HepG2 (cell line): Measurements from ENCODE around the gene RAD52. TPM values are rescaled to one million over a fixed set of nuclear protein-coding genes. Genes with fewer than 3 reads are reported as not detected.

Experiments used
- CAMTA2 ChIP-seq: sonication (generic); formaldehyde crosslinking; IDR thresholded peaks from 2 replicates; pipeline ENCODE4 v1.4.0; 2020; ENCODE audit warnings: mild to moderate bottlenecking, missing genetic modification reagents, borderline replicate concordance
- DMAP1 ChIP-seq: IDR thresholded peaks from 2 replicates; pipeline ENCODE4 v1.6.1; 2016
- FIP1L1 ChIP-seq: fragments of 200-400 bp; formaldehyde crosslinking; IDR thresholded peaks from 2 replicates; pipeline ENCODE4 v1.6.1; 2018; ENCODE audit warnings: low read depth, mild to moderate bottlenecking, low read length, moderate library complexity, borderline replicate concordance; ENCODE audit not compliant: insufficient read depth
- KAT7 ChIP-seq: IDR thresholded peaks from 2 replicates; pipeline ENCODE4 v1.6.1; 2018; ENCODE audit warnings: borderline replicate concordance, missing compliant biosample characterization
- KDM5A ChIP-seq: fragments of 200-600 bp; sonication (generic); IDR thresholded peaks from 2 replicates; pipeline ENCODE4 v1.7.0; 2018; ENCODE audit warnings: antibody characterized with exemption, mild to moderate bottlenecking, low read length, borderline replicate concordance
- LBX2 ChIP-seq: sonication (generic); formaldehyde crosslinking; IDR thresholded peaks from 2 replicates; pipeline ENCODE4 v1.5.0; 2020; ENCODE audit warnings: missing genetic modification reagents, mild to moderate bottlenecking, borderline replicate concordance
- NCOR1 ChIP-seq: fragments of 200-600 bp; sonication (generic); IDR thresholded peaks from 2 replicates; pipeline ENCODE4 v1.7.0; 2017; ENCODE audit warnings: antibody characterized with exemption, low read length, borderline replicate concordance
- ONECUT2 ChIP-seq: sonication (generic); formaldehyde crosslinking; IDR thresholded peaks from 2 replicates; pipeline ENCODE4 v1.4.0; 2020; ENCODE audit warnings: missing genetic modification reagents
- REST ChIP-seq, 2 experiments: IDR thresholded peaks; 2 replicates each; pipeline ENCODE4 v1.6.1; 2011 to 2012; ENCODE audit warnings: low read length in 2 of 2, borderline replicate concordance in 1 of 2, low read depth in 1 of 2, mild to moderate bottlenecking in 1 of 2, moderate library complexity in 1 of 2
- SATB2 ChIP-seq: sonication (generic); formaldehyde crosslinking; IDR thresholded peaks from 2 replicates; pipeline ENCODE4 v1.5.0; 2020; ENCODE audit warnings: missing genetic modification reagents
- SMARCC2 ChIP-seq: fragments of 450-650 bp; IDR thresholded peaks from 2 replicates; pipeline ENCODE4 v1.6.1; 2017; ENCODE audit warnings: antibody characterized with exemption, mild to moderate bottlenecking
- SNAPC4 ChIP-seq: sonication (generic); formaldehyde crosslinking; IDR thresholded peaks from 2 replicates; pipeline ENCODE4 v1.4.0; 2020; ENCODE audit warnings: mild to moderate bottlenecking, missing genetic modification reagents
- SNAPC5 ChIP-seq: sonication (generic); formaldehyde crosslinking; IDR thresholded peaks from 2 replicates; pipeline ENCODE4 v1.8.1; 2023; ENCODE audit warnings: mild to moderate bottlenecking, missing genetic modification reagents, borderline replicate concordance
- TFE3 ChIP-seq: IDR thresholded peaks from 2 replicates; pipeline ENCODE4 v1.6.1; 2016
- ZBTB1 ChIP-seq: sonication (generic); formaldehyde crosslinking; IDR thresholded peaks from 2 replicates; pipeline ENCODE4 v1.4.0; 2020; ENCODE audit warnings: missing genetic modification reagents, borderline replicate concordance
- ZNF232 ChIP-seq: sonication (generic); formaldehyde crosslinking; IDR thresholded peaks from 2 replicates; pipeline ENCODE4 v1.4.0; 2020; ENCODE audit warnings: missing genetic modification reagents, borderline replicate concordance
- ZNF383 ChIP-seq: sonication (generic); formaldehyde crosslinking; IDR thresholded peaks from 2 replicates; pipeline ENCODE4 v1.4.0; 2020; ENCODE audit warnings: missing genetic modification reagents, mild to moderate bottlenecking, borderline replicate concordance
- ZNF768 ChIP-seq: sonication (generic); formaldehyde crosslinking; IDR thresholded peaks from 2 replicates; pipeline ENCODE4 v1.4.0; 2020; ENCODE audit warnings: missing genetic modification reagents
- polyA plus RNA-seq, 8 experiments: library from polyadenylated mRNA; depleted of rRNA in 3 of 8; stranded (reverse) in 7 of 8; unstranded in 1 of 8; fragments of >200 nt; fragmentation: Illumina TruSeq in 4 of 8; extraction: Trizol in 4 of 8; gene quantifications; 2 replicates each; pipeline versions ENCODE4 v1.2.1 to v1.2.3, GENCODE V29; 2011 to 2016; ENCODE audit warnings: low read depth in 4 of 8, missing spikeins in 1 of 8, mixed read lengths in 1 of 8; ENCODE audit not compliant: insufficient read depth in 1 of 8
- total RNA-seq, 5 experiments: library from RNA; depleted of rRNA; stranded (reverse); fragments of >200 nt; fragmentation: Illumina TruSeq; extraction: Trizol; gene quantifications; 2 replicates each; pipeline ENCODE4 v1.2.3, GENCODE V29; 2016; ENCODE audit warnings: low read depth in 1 of 5

Gene RAD52
- total and polyA plus RNA-seq, 2 of the 13 experiments (the other 11 are each of a cell fraction or from before 2014, with no cell fraction given) = 14.3 to 19.9 TPM

- TF ChIP-seq SNAPC4 (CRISPR knock-in tag) (0 out of 2 replicates have a peak, but pooled peaks have one; percentile 43), SMARCC2 (no peak), REST (IDR thresholded peaks at IDR 0.05; ENCODE audit: borderline replicate concordance in 1 of 2, low read depth in 1 of 2, low read length in 2 of 2) (peak in 1 of 2 experiments; percentile 25; a peak in 1 of 4 replicates), ZBTB1 (no peak), ONECUT2 (CRISPR knock-in tag) (0 out of 2 replicates have a peak, but pooled peaks have one; percentile 9), ZNF232 (peak; percentile 73; the same call in 1 of the 2 replicates), DMAP1 (CRISPR knock-in tag) (peak; percentile 93), ZNF768 (peak; percentile 60), FIP1L1 (no peak), LBX2 (CRISPR knock-in tag) (0 out of 2 replicates have a peak, but pooled peaks have one; percentile 49), CAMTA2 (CRISPR knock-in tag) (0 out of 2 replicates have a peak, but pooled peaks have one; percentile 52), KAT7 (peak; percentile 49; the same call in 1 of the 2 replicates), TFE3 (no peak; the same call in 1 of the 2 replicates), SNAPC5 (CRISPR knock-in tag) (no peak), NCOR1 (no peak), ZNF383 (CRISPR knock-in tag) (no peak), KDM5A (peak; percentile 58; the same call in 1 of the 2 replicates), SATB2 (peak; percentile 29; the same call in 1 of the 2 replicates)
Measured at GRCh38 chr12:990661-991349, 41.3 kb upstream of the RAD52 start, which contains the start of gene ERC1 (continued).
